ENCODE results near the gene GABRD. TPM values are rescaled to one million over a fixed set of nuclear protein-coding genes. Genes with fewer than 3 reads are reported as not detected.

Gene GABRD
- total RNA-seq, 1 experiment from 2014 or later, result 1.7 TPM

DNA sequence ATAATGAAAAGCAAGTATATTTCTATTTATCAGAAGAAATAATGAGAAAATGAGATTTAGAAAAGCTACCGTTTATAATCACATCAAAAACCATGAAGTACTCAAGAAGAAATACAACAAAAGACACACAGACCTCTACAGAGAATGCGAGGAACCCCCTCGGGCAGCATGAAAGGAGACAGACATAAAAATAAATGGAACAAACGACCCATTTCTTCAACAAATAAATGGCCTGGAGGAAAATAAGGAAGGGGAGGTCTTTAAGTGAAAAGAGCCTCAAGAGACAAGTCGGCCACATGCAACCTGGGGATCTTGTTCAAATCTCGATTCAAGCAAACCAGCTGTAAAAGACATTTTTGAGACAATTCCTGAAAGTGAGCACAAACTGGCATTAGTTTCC, 21.6 kb upstream of the GABRD start:
- H3K27me3 Mint-ChIP-seq (ENCODE audit: low read depth), result no peaks in the 10 kb centered on the region; the same call in 1 of the 2 replicates
- DNase-seq (ENCODE audit: low spot score), result no peak
- no peak overlapping the region for H3K4me3 Mint-ChIP-seq
- TF ChIP-seq, protein P1, sequence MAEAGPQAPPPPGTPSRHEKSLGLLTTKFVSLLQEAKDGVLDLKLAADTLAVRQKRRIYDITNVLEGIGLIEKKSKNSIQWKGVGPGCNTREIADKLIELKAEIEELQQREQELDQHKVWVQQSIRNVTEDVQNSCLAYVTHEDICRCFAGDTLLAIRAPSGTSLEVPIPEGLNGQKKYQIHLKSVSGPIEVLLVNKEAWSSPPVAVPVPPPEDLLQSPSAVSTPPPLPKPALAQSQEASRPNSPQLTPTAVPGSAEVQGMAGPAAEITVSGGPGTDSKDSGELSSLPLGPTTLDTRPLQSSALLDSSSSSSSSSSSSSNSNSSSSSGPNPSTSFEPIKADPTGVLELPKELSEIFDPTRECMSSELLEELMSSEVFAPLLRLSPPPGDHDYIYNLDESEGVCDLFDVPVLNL (CRISPR knock-in tag; IDR thresholded peaks at IDR 0.05; ENCODE audit: borderline replicate concordance, low read depth), result no peak
- no peak for TF ChIP-seq NFYB (CRISPR knock-in tag; conservative IDR thresholded peaks at IDR 0.05; ENCODE audit: low read depth)
- TF ChIP-seq, protein P2, sequence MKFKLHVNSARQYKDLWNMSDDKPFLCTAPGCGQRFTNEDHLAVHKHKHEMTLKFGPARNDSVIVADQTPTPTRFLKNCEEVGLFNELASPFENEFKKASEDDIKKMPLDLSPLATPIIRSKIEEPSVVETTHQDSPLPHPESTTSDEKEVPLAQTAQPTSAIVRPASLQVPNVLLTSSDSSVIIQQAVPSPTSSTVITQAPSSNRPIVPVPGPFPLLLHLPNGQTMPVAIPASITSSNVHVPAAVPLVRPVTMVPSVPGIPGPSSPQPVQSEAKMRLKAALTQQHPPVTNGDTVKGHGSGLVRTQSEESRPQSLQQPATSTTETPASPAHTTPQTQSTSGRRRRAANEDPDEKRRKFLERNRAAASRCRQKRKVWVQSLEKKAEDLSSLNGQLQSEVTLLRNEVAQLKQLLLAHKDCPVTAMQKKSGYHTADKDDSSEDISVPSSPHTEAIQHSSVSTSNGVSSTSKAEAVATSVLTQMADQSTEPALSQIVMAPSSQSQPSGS (CRISPR knock-in tag; IDR thresholded peaks at IDR 0.05; ENCODE audit: borderline replicate concordance, low read depth), result no peak
- TF ChIP-seq RORB (CRISPR knock-in tag; IDR thresholded peaks at IDR 0.05), result no peak
- TF ChIP-seq GTF2I (CRISPR knock-in tag; conservative IDR thresholded peaks at IDR 0.05), result no peak
- no peak for TF ChIP-seq TP53 (CRISPR knock-in tag; IDR thresholded peaks at IDR 0.05)
- TF ChIP-seq, protein P3, sequence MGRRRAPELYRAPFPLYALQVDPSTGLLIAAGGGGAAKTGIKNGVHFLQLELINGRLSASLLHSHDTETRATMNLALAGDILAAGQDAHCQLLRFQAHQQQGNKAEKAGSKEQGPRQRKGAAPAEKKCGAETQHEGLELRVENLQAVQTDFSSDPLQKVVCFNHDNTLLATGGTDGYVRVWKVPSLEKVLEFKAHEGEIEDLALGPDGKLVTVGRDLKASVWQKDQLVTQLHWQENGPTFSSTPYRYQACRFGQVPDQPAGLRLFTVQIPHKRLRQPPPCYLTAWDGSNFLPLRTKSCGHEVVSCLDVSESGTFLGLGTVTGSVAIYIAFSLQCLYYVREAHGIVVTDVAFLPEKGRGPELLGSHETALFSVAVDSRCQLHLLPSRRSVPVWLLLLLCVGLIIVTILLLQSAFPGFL (CRISPR knock-in tag; IDR thresholded peaks at IDR 0.05; ENCODE audit: borderline replicate concordance), result no peak
- TF ChIP-seq SMAD3 (CRISPR knock-in tag; IDR thresholded peaks at IDR 0.05; ENCODE audit: borderline replicate concordance), result no peak
- TF ChIP-seq CREM (CRISPR knock-in tag; IDR thresholded peaks at IDR 0.05), result no peak
- no peak for TF ChIP-seq NFATC4 (CRISPR knock-in tag; IDR thresholded peaks at IDR 0.05)
- TF ChIP-seq, protein P4, sequence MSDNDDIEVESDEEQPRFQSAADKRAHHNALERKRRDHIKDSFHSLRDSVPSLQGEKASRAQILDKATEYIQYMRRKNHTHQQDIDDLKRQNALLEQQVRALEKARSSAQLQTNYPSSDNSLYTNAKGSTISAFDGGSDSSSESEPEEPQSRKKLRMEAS (CRISPR knock-in tag; IDR thresholded peaks at IDR 0.05), result no peak
- TF ChIP-seq ZNF317 (CRISPR knock-in tag; IDR thresholded peaks at IDR 0.05; ENCODE audit: borderline replicate concordance, low read depth), result no peak
- TF ChIP-seq ZNF121 (CRISPR knock-in tag; IDR thresholded peaks at IDR 0.05), result no peak
- TF ChIP-seq ARID4B (CRISPR knock-in tag; IDR thresholded peaks at IDR 0.05; ENCODE audit: borderline replicate concordance), result no peak
- no peak for TF ChIP-seq NR1H2 (CRISPR knock-in tag; IDR thresholded peaks at IDR 0.05)
- TF ChIP-seq, protein P5, sequence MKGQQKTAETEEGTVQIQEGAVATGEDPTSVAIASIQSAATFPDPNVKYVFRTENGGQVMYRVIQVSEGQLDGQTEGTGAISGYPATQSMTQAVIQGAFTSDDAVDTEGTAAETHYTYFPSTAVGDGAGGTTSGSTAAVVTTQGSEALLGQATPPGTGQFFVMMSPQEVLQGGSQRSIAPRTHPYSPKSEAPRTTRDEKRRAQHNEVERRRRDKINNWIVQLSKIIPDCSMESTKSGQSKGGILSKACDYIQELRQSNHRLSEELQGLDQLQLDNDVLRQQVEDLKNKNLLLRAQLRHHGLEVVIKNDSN (CRISPR knock-in tag; IDR thresholded peaks at IDR 0.05), result no peak
- TF ChIP-seq, protein P6, sequence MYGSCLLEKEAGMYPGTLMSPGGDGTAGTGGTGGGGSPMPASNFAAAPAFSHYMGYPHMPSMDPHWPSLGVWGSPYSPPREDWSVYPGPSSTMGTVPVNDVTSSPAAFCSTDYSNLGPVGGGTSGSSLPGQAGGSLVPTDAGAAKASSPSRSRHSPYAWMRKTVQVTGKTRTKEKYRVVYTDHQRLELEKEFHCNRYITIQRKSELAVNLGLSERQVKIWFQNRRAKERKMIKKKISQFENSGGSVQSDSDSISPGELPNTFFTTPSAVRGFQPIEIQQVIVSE (CRISPR knock-in tag; IDR thresholded peaks at IDR 0.05; ENCODE audit: borderline replicate concordance), result no peak
- no peak for TF ChIP-seq FOXK1 (CRISPR knock-in tag; IDR thresholded peaks at IDR 0.05)
- no peaks in the 10 kb centered on the region for H3K9me3 Mint-ChIP-seq
- H3K36me3 Mint-ChIP-seq, result no peaks in the 10 kb centered on the region
- peaks cover 3% of the 10 kb centered on the region; the same call in 1 of the 2 replicates for H3K4me1 Mint-ChIP-seq
- POLR2A ChIA-PET, result no interaction called here
- no peak for ATAC-seq
- H3K27ac Mint-ChIP-seq, result no peak overlapping the region; the same call in 1 of the 2 replicates
- CTCF ChIA-PET, result interaction anchor here (0.7 kb wide), 1 partner anchor 49 kb away, joined by 3 read pairs; no protein-coding TSS in a partner anchor
